GM19193 (cell line): ENCODE data around the gene ZNF284.

ENCODE experiments used
- POLR2A ChIP-seq: IDR thresholded peaks from 4 replicates; pipeline ENCODE4 v1.6.1; 2011; ENCODE audit not compliant: insufficient read depth, insufficient read length; ENCODE audit errors: extremely low read depth

Gene ZNF284

GRCh38 chr19:44071824-44072542 lies at the start of gene ZNF284:
Gene ZNF284, plus strand, starts transcription at chr19:44072159. Its CDS starts 4,231 bp downstream, at chr19:44076390.
- peak; percentile 59 for TF ChIP-seq POLR2A

GRCh38 chr19:44024900-44025216 lies 47.1 kb upstream of the ZNF284 start:
- TF ChIP-seq POLR2A, result no peak

- peak; percentile 60 for TF ChIP-seq POLR2A
Measured at GRCh38 chr19:44025217-44025936, 46.6 kb upstream of the ZNF284 start, which contains the start of gene ZNF222. Gene ZNF222, plus strand, starts transcription at chr19:44025379. Its CDS starts 58 bp downstream, at chr19:44025437.

GRCh38 chr19:44026622-44027021 lies 45.3 kb upstream of the ZNF284 start:
- no peak for TF ChIP-seq POLR2A

GRCh38 chr19:44032001-44032610 lies 39.9 kb upstream of the ZNF284 start:
- no peak for TF ChIP-seq POLR2A

GRCh38 chr19:44042147-44042546 lies 29.8 kb upstream of the ZNF284 start:
- TF ChIP-seq POLR2A, result no peak

GRCh38 chr19:44050740-44051649 lies 21.0 kb upstream of the ZNF284 start:
- no peak for TF ChIP-seq POLR2A

GRCh38 chr19:44051650-44052402 lies 20.1 kb upstream of the ZNF284 start, which contains the start of gene ZNF223:
Gene ZNF223, plus strand, starts transcription at chr19:44052036. Its CDS starts 3,141 bp downstream, at chr19:44055177.
- TF ChIP-seq POLR2A, result peak; percentile 45

- no peak for TF ChIP-seq POLR2A
Measured at GRCh38 chr19:44055870-44056269, 16.1 kb upstream of the ZNF284 start.

GRCh38 chr19:44059229-44059628 lies 12.7 kb upstream of the ZNF284 start:
- no peak for TF ChIP-seq POLR2A

GRCh38 chr19:44061038-44061437 lies 10.9 kb upstream of the ZNF284 start:
- TF ChIP-seq POLR2A, result no peak

- TF ChIP-seq POLR2A, result no peak
Measured at GRCh38 chr19:44066305-44066704, 5.7 kb upstream of the ZNF284 start.

GRCh38 chr19:44069415-44069814 lies 2.5 kb upstream of the ZNF284 start:
- no peak for TF ChIP-seq POLR2A
